WTC11 (cell line): ENCODE measurements around the gene SLC39A6.

Experiments
- ATF1 ChIP-seq: sonication (generic); formaldehyde crosslinking; IDR thresholded peaks from 2 replicates; pipeline ENCODE4 v1.8.1; 2023; ENCODE audit warnings: mild to moderate bottlenecking, moderate library complexity, missing genetic modification reagents
- GTF2I ChIP-seq: fragments of 250-450 bp; sonication (Bioruptor Pico); conservative IDR thresholded peaks from 2 replicates; pipeline ENCODE4 v1.4.0; 2021; ENCODE audit warnings: mild to moderate bottlenecking
- IRF2 ChIP-seq: sonication (generic); formaldehyde crosslinking; IDR thresholded peaks from 2 replicates; pipeline ENCODE4 v1.8.0; 2022; ENCODE audit warnings: low read depth, missing genetic modification reagents, borderline replicate concordance
- JUN ChIP-seq: sonication (generic); formaldehyde crosslinking; IDR thresholded peaks from 2 replicates; pipeline ENCODE4 v1.8.0; 2023; ENCODE audit warnings: mild to moderate bottlenecking, missing genetic modification reagents
- TCF7 ChIP-seq: sonication (generic); formaldehyde crosslinking; IDR thresholded peaks from 2 replicates; pipeline ENCODE4 v1.8.0; 2022; ENCODE audit warnings: mild to moderate bottlenecking, low read depth, missing genetic modification reagents, moderate library complexity
- ZNF232 ChIP-seq: sonication (generic); formaldehyde crosslinking; IDR thresholded peaks from 2 replicates; pipeline ENCODE4 v1.8.0; 2022; ENCODE audit warnings: mild to moderate bottlenecking, missing genetic modification reagents
- ZNF416 ChIP-seq: fragments of 250-450 bp; sonication (Bioruptor Pico); IDR thresholded peaks from 2 replicates; pipeline ENCODE4 v1.9.0; 2021; ENCODE audit warnings: mild to moderate bottlenecking, inconsistent platforms
- TF ChIP-seq, protein P1 (sequence below): sonication (generic); formaldehyde crosslinking; conservative IDR thresholded peaks from 2 replicates; pipeline ENCODE4 v1.8.1; 2022; ENCODE audit warnings: mild to moderate bottlenecking, missing genetic modification reagents
- TF ChIP-seq, protein P2 (sequence below): sonication (generic); formaldehyde crosslinking; conservative IDR thresholded peaks from 2 replicates; pipeline ENCODE4 v1.8.1; 2023; ENCODE audit warnings: mild to moderate bottlenecking, low read depth, missing genetic modification reagents, moderate library complexity
- TF ChIP-seq, protein P3 (sequence below): fragments of 200-600 bp; IDR thresholded peaks from 2 replicates; pipeline ENCODE4 v1.8.0; 2022; ENCODE audit warnings: antibody characterized with exemption
- TF ChIP-seq, protein P4 (sequence below): sonication (generic); formaldehyde crosslinking; IDR thresholded peaks from 2 replicates; pipeline ENCODE4 v1.8.0; 2022; ENCODE audit warnings: mild to moderate bottlenecking, missing genetic modification reagents
- TF ChIP-seq, protein P5 (sequence below): sonication (generic); formaldehyde crosslinking; IDR thresholded peaks from 2 replicates; pipeline ENCODE4 v1.8.0; 2022; ENCODE audit warnings: mild to moderate bottlenecking, missing genetic modification reagents
- TF ChIP-seq, protein P6 (sequence below): sonication (generic); formaldehyde crosslinking; IDR thresholded peaks from 2 replicates; pipeline ENCODE4 v1.8.1; 2022; ENCODE audit warnings: mild to moderate bottlenecking, missing genetic modification reagents, moderate library complexity, borderline replicate concordance

DNA sequence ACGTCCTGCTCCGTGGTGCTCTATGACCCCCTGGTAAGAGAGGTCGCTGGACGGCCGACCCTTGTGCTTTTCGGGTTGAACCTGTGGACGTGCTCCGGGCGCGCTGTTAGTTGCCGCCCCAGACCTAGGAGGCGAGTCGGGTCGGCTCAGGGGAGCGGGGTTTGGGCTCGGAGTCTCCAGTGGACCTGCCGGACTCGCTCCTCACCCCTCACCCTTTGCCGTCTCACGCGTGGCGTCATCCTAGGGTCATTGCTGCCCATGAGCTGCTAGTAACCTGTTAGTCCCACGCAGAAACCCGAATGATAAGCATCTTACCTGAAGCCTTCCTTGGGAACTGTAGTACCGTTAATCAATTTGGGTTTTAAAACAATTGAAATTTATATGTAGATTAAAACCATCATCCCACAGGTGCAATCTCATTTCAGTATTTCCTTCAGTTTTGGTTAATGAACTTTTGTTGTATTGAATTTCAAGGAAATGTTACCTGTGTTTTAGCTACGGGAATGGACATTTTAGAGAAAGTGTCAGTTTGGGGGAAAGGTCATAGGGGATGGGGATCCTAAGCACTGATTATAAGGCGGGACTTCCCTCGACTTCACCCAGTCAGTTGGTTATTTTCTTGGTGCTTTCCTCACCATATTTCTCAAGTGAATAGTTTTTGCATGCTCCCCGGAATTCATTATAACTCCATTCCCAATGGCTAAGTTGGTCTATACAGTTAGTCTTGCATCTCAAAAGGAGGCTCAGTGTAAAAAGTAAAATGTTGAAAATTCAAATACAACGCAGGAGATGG lies 1.1 kb upstream of the SLC39A6 start:
- TF ChIP-seq IRF2 = no peak
- TF ChIP-seq, protein P1, sequence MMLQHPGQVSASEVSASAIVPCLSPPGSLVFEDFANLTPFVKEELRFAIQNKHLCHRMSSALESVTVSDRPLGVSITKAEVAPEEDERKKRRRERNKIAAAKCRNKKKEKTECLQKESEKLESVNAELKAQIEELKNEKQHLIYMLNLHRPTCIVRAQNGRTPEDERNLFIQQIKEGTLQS (CRISPR knock-in tag) = no peak
- TF ChIP-seq, protein P2, sequence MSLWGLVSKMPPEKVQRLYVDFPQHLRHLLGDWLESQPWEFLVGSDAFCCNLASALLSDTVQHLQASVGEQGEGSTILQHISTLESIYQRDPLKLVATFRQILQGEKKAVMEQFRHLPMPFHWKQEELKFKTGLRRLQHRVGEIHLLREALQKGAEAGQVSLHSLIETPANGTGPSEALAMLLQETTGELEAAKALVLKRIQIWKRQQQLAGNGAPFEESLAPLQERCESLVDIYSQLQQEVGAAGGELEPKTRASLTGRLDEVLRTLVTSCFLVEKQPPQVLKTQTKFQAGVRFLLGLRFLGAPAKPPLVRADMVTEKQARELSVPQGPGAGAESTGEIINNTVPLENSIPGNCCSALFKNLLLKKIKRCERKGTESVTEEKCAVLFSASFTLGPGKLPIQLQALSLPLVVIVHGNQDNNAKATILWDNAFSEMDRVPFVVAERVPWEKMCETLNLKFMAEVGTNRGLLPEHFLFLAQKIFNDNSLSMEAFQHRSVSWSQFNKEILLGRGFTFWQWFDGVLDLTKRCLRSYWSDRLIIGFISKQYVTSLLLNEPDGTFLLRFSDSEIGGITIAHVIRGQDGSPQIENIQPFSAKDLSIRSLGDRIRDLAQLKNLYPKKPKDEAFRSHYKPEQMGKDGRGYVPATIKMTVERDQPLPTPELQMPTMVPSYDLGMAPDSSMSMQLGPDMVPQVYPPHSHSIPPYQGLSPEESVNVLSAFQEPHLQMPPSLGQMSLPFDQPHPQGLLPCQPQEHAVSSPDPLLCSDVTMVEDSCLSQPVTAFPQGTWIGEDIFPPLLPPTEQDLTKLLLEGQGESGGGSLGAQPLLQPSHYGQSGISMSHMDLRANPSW (CRISPR knock-in tag) = no peak
- TF ChIP-seq, protein P3, sequence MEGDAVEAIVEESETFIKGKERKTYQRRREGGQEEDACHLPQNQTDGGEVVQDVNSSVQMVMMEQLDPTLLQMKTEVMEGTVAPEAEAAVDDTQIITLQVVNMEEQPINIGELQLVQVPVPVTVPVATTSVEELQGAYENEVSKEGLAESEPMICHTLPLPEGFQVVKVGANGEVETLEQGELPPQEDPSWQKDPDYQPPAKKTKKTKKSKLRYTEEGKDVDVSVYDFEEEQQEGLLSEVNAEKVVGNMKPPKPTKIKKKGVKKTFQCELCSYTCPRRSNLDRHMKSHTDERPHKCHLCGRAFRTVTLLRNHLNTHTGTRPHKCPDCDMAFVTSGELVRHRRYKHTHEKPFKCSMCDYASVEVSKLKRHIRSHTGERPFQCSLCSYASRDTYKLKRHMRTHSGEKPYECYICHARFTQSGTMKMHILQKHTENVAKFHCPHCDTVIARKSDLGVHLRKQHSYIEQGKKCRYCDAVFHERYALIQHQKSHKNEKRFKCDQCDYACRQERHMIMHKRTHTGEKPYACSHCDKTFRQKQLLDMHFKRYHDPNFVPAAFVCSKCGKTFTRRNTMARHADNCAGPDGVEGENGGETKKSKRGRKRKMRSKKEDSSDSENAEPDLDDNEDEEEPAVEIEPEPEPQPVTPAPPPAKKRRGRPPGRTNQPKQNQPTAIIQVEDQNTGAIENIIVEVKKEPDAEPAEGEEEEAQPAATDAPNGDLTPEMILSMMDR = no peak
- TF ChIP-seq, protein P4, sequence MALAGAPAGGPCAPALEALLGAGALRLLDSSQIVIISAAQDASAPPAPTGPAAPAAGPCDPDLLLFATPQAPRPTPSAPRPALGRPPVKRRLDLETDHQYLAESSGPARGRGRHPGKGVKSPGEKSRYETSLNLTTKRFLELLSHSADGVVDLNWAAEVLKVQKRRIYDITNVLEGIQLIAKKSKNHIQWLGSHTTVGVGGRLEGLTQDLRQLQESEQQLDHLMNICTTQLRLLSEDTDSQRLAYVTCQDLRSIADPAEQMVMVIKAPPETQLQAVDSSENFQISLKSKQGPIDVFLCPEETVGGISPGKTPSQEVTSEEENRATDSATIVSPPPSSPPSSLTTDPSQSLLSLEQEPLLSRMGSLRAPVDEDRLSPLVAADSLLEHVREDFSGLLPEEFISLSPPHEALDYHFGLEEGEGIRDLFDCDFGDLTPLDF (CRISPR knock-in tag) = no peak
- TF ChIP-seq JUN (CRISPR knock-in tag) = no peak
- TF ChIP-seq TCF7 (CRISPR knock-in tag) = no peak
- no peak for TF ChIP-seq ATF1
- TF ChIP-seq, protein P5, sequence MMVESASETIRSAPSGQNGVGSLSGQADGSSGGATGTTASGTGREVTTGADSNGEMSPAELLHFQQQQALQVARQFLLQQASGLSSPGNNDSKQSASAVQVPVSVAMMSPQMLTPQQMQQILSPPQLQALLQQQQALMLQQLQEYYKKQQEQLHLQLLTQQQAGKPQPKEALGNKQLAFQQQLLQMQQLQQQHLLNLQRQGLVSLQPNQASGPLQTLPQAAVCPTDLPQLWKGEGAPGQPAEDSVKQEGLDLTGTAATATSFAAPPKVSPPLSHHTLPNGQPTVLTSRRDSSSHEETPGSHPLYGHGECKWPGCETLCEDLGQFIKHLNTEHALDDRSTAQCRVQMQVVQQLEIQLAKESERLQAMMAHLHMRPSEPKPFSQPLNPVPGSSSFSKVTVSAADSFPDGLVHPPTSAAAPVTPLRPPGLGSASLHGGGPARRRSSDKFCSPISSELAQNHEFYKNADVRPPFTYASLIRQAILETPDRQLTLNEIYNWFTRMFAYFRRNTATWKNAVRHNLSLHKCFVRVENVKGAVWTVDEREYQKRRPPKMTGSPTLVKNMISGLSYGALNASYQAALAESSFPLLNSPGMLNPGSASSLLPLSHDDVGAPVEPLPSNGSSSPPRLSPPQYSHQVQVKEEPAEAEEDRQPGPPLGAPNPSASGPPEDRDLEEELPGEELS (CRISPR knock-in tag) = no peak
- TF ChIP-seq ZNF416 (CRISPR knock-in tag) = no peak
- TF ChIP-seq GTF2I (CRISPR knock-in tag) = no peak
- no peak for TF ChIP-seq ZNF232 (CRISPR knock-in tag)
- TF ChIP-seq, protein P6, sequence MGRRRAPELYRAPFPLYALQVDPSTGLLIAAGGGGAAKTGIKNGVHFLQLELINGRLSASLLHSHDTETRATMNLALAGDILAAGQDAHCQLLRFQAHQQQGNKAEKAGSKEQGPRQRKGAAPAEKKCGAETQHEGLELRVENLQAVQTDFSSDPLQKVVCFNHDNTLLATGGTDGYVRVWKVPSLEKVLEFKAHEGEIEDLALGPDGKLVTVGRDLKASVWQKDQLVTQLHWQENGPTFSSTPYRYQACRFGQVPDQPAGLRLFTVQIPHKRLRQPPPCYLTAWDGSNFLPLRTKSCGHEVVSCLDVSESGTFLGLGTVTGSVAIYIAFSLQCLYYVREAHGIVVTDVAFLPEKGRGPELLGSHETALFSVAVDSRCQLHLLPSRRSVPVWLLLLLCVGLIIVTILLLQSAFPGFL (CRISPR knock-in tag) = no peak
